IPS DF 6.9 (cell line): ENCODE measurements around the gene COG1.
A peak's percentile ranks its signal among the peaks of the same experiment; 100 is the strongest.

ENCODE experiments used
- DNase-seq: peaks from one replicate; pipeline ENCODE4 v3.0.0-alpha.2; 2013; ENCODE audit warnings: low read depth, low spot score
- H3K27ac ChIP-seq: one replicate; pipeline ENCODE4 v1.5.1; 2013; ENCODE audit warnings: low read length, control low read depth
- H3K27me3 ChIP-seq: 2 replicates; pipeline ENCODE4 v1.6.1; 2013; ENCODE audit warnings: mild to moderate bottlenecking, low read length; ENCODE audit not compliant: control insufficient read depth, insufficient read depth
- H3K36me3 ChIP-seq: 2 replicates; pipeline ENCODE4 v1.6.1; 2013; ENCODE audit warnings: low read length; ENCODE audit not compliant: control insufficient read depth, insufficient read depth
- H3K4me1 ChIP-seq: 2 replicates; pipeline ENCODE4 v1.6.1; 2013; ENCODE audit warnings: low read length; ENCODE audit not compliant: control insufficient read depth, insufficient read depth
- H3K4me3 ChIP-seq: 2 replicates; pipeline ENCODE4 v1.5.1; 2013; ENCODE audit warnings: mild to moderate bottlenecking, low read length
- H3K9me3 ChIP-seq: 2 replicates; pipeline ENCODE4 v1.6.1; 2013; ENCODE audit warnings: low read length, inconsistent platforms; ENCODE audit not compliant: control insufficient read depth, insufficient read depth
- WGBS: extraction: QIAGEN DNeasy Blood & Tissue Kit; methylation state at CpG from one replicate; pipeline ENCODE4 v1.1.7; 2013; ENCODE audit warnings: mixed read lengths, missing lambda C conversion rate; ENCODE audit not compliant: insufficient read length, insufficient coverage; 5-methylcytosine and 5-hydroxymethylcytosine counted together

COG1 gene

GRCh38 chr17:73189417-73190099 lies 3.3 kb upstream of the COG1 start:
- Histone ChIP-seq H3K4me1 (no peaks in the 10 kb centered on the region), H3K27ac (no peak overlapping the region), H3K9me3 (no peaks in the 10 kb centered on the region), H3K36me3 (no peaks in the 10 kb centered on the region), H3K27me3 (no peaks in the 10 kb centered on the region), H3K4me3 (no peak overlapping the region)
- no peak for DNase-seq
- WGBS = no CpG with 5 or more reads among the region's 6 CpGs

- Histone ChIP-seq H3K36me3 (no peaks in the 10 kb centered on the region), H3K27me3 (no peaks in the 10 kb centered on the region), H3K27ac (no peak overlapping the region), H3K9me3 (no peaks in the 10 kb centered on the region), H3K4me3 (peak overlapping the region; percentile 97; the same call in 1 of the 2 replicates), H3K4me1 (no peaks in the 10 kb centered on the region)
- WGBS = no CpG with 5 or more reads among the region's 26 CpGs
- no peak for DNase-seq
Observed at GRCh38 chr17:73191443-73192205, 1.2 kb upstream of the COG1 start.

- no CpG with 5 or more reads among the region's 74 CpGs for WGBS
- H3K4me3 ChIP-seq = peak overlapping the region; percentile 97
- H3K9me3 ChIP-seq = no peaks in the 10 kb centered on the region
- DNase-seq = no peak
- H3K27me3 ChIP-seq = no peaks in the 10 kb centered on the region
- no peaks in the 10 kb centered on the region for H3K4me1 ChIP-seq
- H3K27ac ChIP-seq = no peak overlapping the region
- H3K36me3 ChIP-seq = no peaks in the 10 kb centered on the region
Observed at GRCh38 chr17:73192206-73192893, 505 bp upstream of the COG1 start.

GRCh38 chr17:73194514-73195222 lies 1.8 kb downstream of the COG1 start:
- no peaks in the 10 kb centered on the region for H3K9me3 ChIP-seq
- no peaks in the 10 kb centered on the region for H3K27me3 ChIP-seq
- H3K36me3 ChIP-seq = peaks cover 9% of the 10 kb centered on the region; the same call in 1 of the 2 replicates
- DNase-seq = no peak
- H3K27ac ChIP-seq = no peak overlapping the region
- no peak overlapping the region for H3K4me3 ChIP-seq
- no CpG with 5 or more reads among the region's 22 CpGs for WGBS
- no peaks in the 10 kb centered on the region for H3K4me1 ChIP-seq

GRCh38 chr17:73196500-73196899 lies 3.6 kb downstream of the COG1 start:
- Histone ChIP-seq H3K27ac (no peak overlapping the region), H3K4me3 (no peak overlapping the region), H3K4me1 (no peaks in the 10 kb centered on the region), H3K27me3 (no peaks in the 10 kb centered on the region), H3K36me3 (peaks cover 22% of the 10 kb centered on the region; the same call in 1 of the 2 replicates), H3K9me3 (no peaks in the 10 kb centered on the region)
- DNase-seq = no peak
- no CpG with 5 or more reads among the region's 13 CpGs for WGBS

GRCh38 chr17:73197161-73197560 lies 4.3 kb downstream of the COG1 start:
- Histone ChIP-seq H3K36me3 (peaks cover 24% of the 10 kb centered on the region; the same call in 1 of the 2 replicates), H3K4me3 (no peak overlapping the region), H3K27ac (no peak overlapping the region), H3K9me3 (no peaks in the 10 kb centered on the region), H3K27me3 (no peaks in the 10 kb centered on the region), H3K4me1 (no peaks in the 10 kb centered on the region)
- no peak for DNase-seq
- WGBS = no CpG with 5 or more reads among the region's 5 CpGs

GRCh38 chr17:73198201-73198929 lies 5.5 kb downstream of the COG1 start:
- Histone ChIP-seq H3K36me3 (peaks cover 27% of the 10 kb centered on the region; the same call in 1 of the 2 replicates), H3K27ac (no peak overlapping the region), H3K4me3 (no peak overlapping the region), H3K27me3 (no peaks in the 10 kb centered on the region), H3K4me1 (no peaks in the 10 kb centered on the region), H3K9me3 (no peaks in the 10 kb centered on the region)
- DNase-seq = no peak
- WGBS = no CpG with 5 or more reads among the region's 9 CpGs

GRCh38 chr17:73198930-73199260 lies 6.0 kb downstream of the COG1 start:
- Histone ChIP-seq H3K27ac (no peak overlapping the region), H3K4me3 (no peak overlapping the region), H3K9me3 (no peaks in the 10 kb centered on the region), H3K4me1 (no peaks in the 10 kb centered on the region), H3K27me3 (no peaks in the 10 kb centered on the region), H3K36me3 (peaks cover 27% of the 10 kb centered on the region; the same call in 1 of the 2 replicates)
- no peak for DNase-seq
- no CpG with 5 or more reads among the region's 7 CpGs for WGBS

GRCh38 chr17:73199751-73200317 lies 7.0 kb downstream of the COG1 start:
- H3K4me1 ChIP-seq = no peaks in the 10 kb centered on the region
- DNase-seq = no peak
- no peaks in the 10 kb centered on the region for H3K9me3 ChIP-seq
- H3K36me3 ChIP-seq = peaks cover 27% of the 10 kb centered on the region; the same call in 1 of the 2 replicates
- H3K4me3 ChIP-seq = no peak overlapping the region
- WGBS = no CpG with 5 or more reads among the region's 8 CpGs
- H3K27me3 ChIP-seq = no peaks in the 10 kb centered on the region
- H3K27ac ChIP-seq = no peak overlapping the region
